Liver (tissue), 9 donors: Measurements from ENCODE around the gene ZNF503. TPM values are rescaled to one million over a fixed set of nuclear protein-coding genes. Genes with fewer than 3 reads are reported as not detected.
A peak's percentile ranks its signal among the peaks of the same experiment; 100 is the strongest.

Experiments
- DNase-seq: peaks from one replicate; pipeline ENCODE4 v3.0.0-alpha.2; 2017; ENCODE audit warnings: low spot score
- H3K27ac ChIP-seq, 2 donors: one replicate each; pipeline ENCODE4 v1.7.0; 2013; ENCODE audit warnings: inconsistent platforms in 2 of 2, low read length in 2 of 2, control low read depth in 1 of 2, low read depth in 1 of 2, mild to moderate bottlenecking in 1 of 2
- H3K27me3 ChIP-seq, 4 donors: one replicate each; pipeline versions ENCODE4 v1.6.1 to v1.7.0; 2013; ENCODE audit warnings: low read length in 3 of 4, inconsistent platforms in 1 of 4, mild to moderate bottlenecking in 1 of 4, moderate library complexity in 1 of 4; ENCODE audit not compliant: control insufficient read depth in 4 of 4, insufficient read depth in 4 of 4
- H3K36me3 ChIP-seq, 4 donors: one replicate each; pipeline versions ENCODE4 v1.6.1 to v1.7.0; 2013; ENCODE audit warnings: low read length in 3 of 4, mild to moderate bottlenecking in 3 of 4, low read depth in 1 of 4, moderate library complexity in 1 of 4; ENCODE audit not compliant: control insufficient read depth in 4 of 4, insufficient read depth in 3 of 4
- H3K4me1 ChIP-seq, 4 donors: one replicate each; pipeline versions ENCODE4 v1.6.1 to v1.7.0; 2013; ENCODE audit warnings: low read length in 3 of 4, mild to moderate bottlenecking in 3 of 4, moderate library complexity in 1 of 4; ENCODE audit not compliant: control insufficient read depth in 4 of 4, insufficient read depth in 4 of 4
- H3K4me3 ChIP-seq, 3 donors: one replicate each; pipeline versions ENCODE4 v1.6.1 to v1.7.0; 2013; ENCODE audit warnings: low read length in 3 of 3, control low read depth in 1 of 3, low read depth in 1 of 3, mild to moderate bottlenecking in 1 of 3
- H3K9ac ChIP-seq, 2 donors: one replicate each; pipeline ENCODE4 v1.7.0; 2013; ENCODE audit warnings: low read length in 2 of 2, mild to moderate bottlenecking in 2 of 2, moderate library complexity in 2 of 2, control low read depth in 1 of 2, low read depth in 1 of 2
- H3K9me3 ChIP-seq, 4 donors: one replicate each; pipeline versions ENCODE4 v1.6.1 to v1.7.0; 2013; ENCODE audit warnings: low read length in 3 of 4; ENCODE audit not compliant: control insufficient read depth in 4 of 4
- EGR1 ChIP-seq, 2 donors: IDR thresholded peaks; 2 replicates each; pipeline ENCODE4 v1.6.1; 2016 to 2018; ENCODE audit warnings: antibody characterized with exemption in 2 of 2, low read depth in 2 of 2
- FOXA1 ChIP-seq: IDR thresholded peaks from 2 replicates; pipeline ENCODE4 v1.6.1; 2016; ENCODE audit warnings: antibody characterized with exemption
- FOXA2 ChIP-seq: IDR thresholded peaks from 2 replicates; pipeline ENCODE4 v1.6.1; 2016; ENCODE audit warnings: antibody characterized with exemption
- GABPA ChIP-seq, 2 donors: IDR thresholded peaks in 1 of 2; conservative IDR thresholded peaks in 1 of 2; 2 replicates each; pipeline ENCODE4 v1.6.1; 2016; ENCODE audit warnings: antibody characterized with exemption in 2 of 2, mild to moderate bottlenecking in 1 of 2, moderate library complexity in 1 of 2
- HNF4A ChIP-seq, 2 donors: conservative IDR thresholded peaks; 2 replicates each; pipeline ENCODE4 v1.6.1; 2016; ENCODE audit warnings: antibody characterized with exemption in 2 of 2, mild to moderate bottlenecking in 2 of 2
- HNF4G ChIP-seq: IDR thresholded peaks from 2 replicates; pipeline ENCODE4 v1.6.1; 2016; ENCODE audit warnings: antibody characterized with exemption
- JUND ChIP-seq, 2 donors: IDR thresholded peaks; 2 replicates each; pipeline ENCODE4 v1.6.1; 2016; ENCODE audit warnings: antibody characterized with exemption in 2 of 2
- NR2F2 ChIP-seq: IDR thresholded peaks from 2 replicates; pipeline ENCODE4 v1.6.1; 2016; ENCODE audit warnings: antibody characterized with exemption
- RAD21 ChIP-seq, 2 donors: IDR thresholded peaks; 2 replicates each; pipeline ENCODE4 v1.6.1; 2016; ENCODE audit warnings: antibody characterized with exemption in 2 of 2, mild to moderate bottlenecking in 2 of 2
- RXRA ChIP-seq, 2 donors: IDR thresholded peaks; 2 replicates each; pipeline ENCODE4 v1.6.1; 2017 to 2018; ENCODE audit warnings: antibody characterized with exemption in 2 of 2, mild to moderate bottlenecking in 1 of 2
- SP1 ChIP-seq: IDR thresholded peaks from 2 replicates; pipeline ENCODE4 v1.6.1; 2018; ENCODE audit warnings: antibody characterized with exemption, mild to moderate bottlenecking
- TAF1 ChIP-seq: conservative IDR thresholded peaks from 2 replicates; pipeline ENCODE4 v1.6.1; 2016; ENCODE audit warnings: antibody characterized with exemption, mild to moderate bottlenecking
- YY1 ChIP-seq: IDR thresholded peaks from 2 replicates; pipeline ENCODE4 v1.6.1; 2016; ENCODE audit warnings: antibody characterized with exemption, mild to moderate bottlenecking
- WGBS: extraction: QIAGEN DNeasy Blood & Tissue Kit; methylation state at CpG from one replicate; pipeline ENCODE4 v1.1.7; 2013; 5-methylcytosine and 5-hydroxymethylcytosine counted together
- polyA plus RNA-seq, 2 donors: library from polyadenylated mRNA; stranded (reverse) in 1 of 2; unstranded in 1 of 2; fragments of 200-250 nt in 1 of 2; fragments of >200 nt in 1 of 2; fragmentation: Nextera tagmentation in 1 of 2; extraction: Ambion mirVana in 1 of 2; gene quantifications; one replicate each; pipeline versions ENCODE4 v1.2.1 to v1.2.3, GENCODE V29; 2013 to 2015
- total RNA-seq, 2 donors: library from RNA; depleted of rRNA; stranded (reverse); fragments of >200 nt; gene quantifications; one replicate each; pipeline ENCODE4 v1.2.3, GENCODE V29; 2014
- TF ChIP-seq, protein P1 (sequence below): IDR thresholded peaks from 2 replicates; pipeline ENCODE4 v1.6.1; 2016; ENCODE audit warnings: antibody characterized with exemption
- TF ChIP-seq, protein P2 (sequence below): IDR thresholded peaks from 2 replicates; pipeline ENCODE4 v1.6.1; 2016; ENCODE audit warnings: antibody characterized with exemption, mild to moderate bottlenecking
- TF ChIP-seq, protein P3 (sequence below): IDR thresholded peaks from 2 replicates; pipeline ENCODE4 v1.6.1; 2016; ENCODE audit warnings: antibody characterized with exemption
- TF ChIP-seq, protein P4 (sequence below): fragments of 150-350 bp; IDR thresholded peaks from 2 replicates; pipeline ENCODE4 v1.5.1; 2017; ENCODE audit warnings: improper control_type of control experiment, low read depth, low read length; ENCODE audit not compliant: missing input control
- TF ChIP-seq, protein P5 (sequence below): IDR thresholded peaks from 2 replicates; pipeline ENCODE4 v1.6.1; 2016; ENCODE audit warnings: antibody characterized with exemption
- donor health status: healthy.
- donor health status: healthy.
- donor health status: healthy.
- donor health status: healthy.
- donor health status: healthy.

The ZNF503 gene
- total and polyA plus RNA-seq, 4 donors = 1.6 to 5.2 (median 2.0) TPM

DNA sequence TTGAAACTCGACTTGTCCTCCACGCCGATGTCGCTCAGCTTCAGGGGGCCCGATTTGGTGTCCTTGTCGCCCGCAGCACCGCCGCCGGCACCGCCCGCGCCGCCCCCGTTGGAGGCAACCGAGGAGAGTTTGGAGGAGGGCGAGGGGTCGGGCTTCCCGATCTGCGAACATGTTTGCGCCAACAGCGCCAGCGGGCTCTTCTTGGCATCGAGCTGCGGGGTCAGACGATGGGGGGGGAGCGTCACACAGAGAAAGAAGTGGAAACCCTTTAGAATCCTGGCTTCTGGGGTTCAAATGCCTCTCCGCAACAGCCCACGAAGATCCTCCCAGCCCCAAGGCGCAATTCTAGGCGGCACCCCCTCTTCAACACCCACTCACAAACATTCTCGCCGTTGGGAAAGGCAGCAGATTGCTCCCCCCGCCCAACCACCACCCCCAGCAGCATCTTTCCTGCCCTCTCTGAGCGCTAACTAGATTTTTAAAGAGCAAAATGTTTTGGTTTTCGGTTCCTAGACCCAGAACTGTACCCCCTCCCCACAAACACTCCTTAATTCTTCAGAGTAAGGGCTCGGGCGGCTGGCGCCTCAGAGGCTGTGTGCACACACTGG lies 1.3 kb downstream of the ZNF503 start:
- Histone ChIP-seq H3K4me3 (peak overlapping the region; percentile 64 to 86 (median 74)), H3K36me3 (no peaks in the 10 kb centered on the region), H3K27me3 (no peaks in the 10 kb centered on the region), H3K27ac (peak overlapping the region; percentile 95 to 97), H3K9me3 (no peaks in the 10 kb centered on the region), H3K9ac (peak overlapping the region; percentile 83 to 88), H3K4me1 (peaks cover 7 to 38% (median 27%) of the 10 kb centered on the region in 4 donors)
- TF ChIP-seq, protein P1, sequence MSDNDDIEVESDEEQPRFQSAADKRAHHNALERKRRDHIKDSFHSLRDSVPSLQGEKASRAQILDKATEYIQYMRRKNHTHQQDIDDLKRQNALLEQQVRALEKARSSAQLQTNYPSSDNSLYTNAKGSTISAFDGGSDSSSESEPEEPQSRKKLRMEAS = no peak
- no peak for TF ChIP-seq HNF4A (conservative IDR thresholded peaks at IDR 0.05)
- TF ChIP-seq, protein P2, sequence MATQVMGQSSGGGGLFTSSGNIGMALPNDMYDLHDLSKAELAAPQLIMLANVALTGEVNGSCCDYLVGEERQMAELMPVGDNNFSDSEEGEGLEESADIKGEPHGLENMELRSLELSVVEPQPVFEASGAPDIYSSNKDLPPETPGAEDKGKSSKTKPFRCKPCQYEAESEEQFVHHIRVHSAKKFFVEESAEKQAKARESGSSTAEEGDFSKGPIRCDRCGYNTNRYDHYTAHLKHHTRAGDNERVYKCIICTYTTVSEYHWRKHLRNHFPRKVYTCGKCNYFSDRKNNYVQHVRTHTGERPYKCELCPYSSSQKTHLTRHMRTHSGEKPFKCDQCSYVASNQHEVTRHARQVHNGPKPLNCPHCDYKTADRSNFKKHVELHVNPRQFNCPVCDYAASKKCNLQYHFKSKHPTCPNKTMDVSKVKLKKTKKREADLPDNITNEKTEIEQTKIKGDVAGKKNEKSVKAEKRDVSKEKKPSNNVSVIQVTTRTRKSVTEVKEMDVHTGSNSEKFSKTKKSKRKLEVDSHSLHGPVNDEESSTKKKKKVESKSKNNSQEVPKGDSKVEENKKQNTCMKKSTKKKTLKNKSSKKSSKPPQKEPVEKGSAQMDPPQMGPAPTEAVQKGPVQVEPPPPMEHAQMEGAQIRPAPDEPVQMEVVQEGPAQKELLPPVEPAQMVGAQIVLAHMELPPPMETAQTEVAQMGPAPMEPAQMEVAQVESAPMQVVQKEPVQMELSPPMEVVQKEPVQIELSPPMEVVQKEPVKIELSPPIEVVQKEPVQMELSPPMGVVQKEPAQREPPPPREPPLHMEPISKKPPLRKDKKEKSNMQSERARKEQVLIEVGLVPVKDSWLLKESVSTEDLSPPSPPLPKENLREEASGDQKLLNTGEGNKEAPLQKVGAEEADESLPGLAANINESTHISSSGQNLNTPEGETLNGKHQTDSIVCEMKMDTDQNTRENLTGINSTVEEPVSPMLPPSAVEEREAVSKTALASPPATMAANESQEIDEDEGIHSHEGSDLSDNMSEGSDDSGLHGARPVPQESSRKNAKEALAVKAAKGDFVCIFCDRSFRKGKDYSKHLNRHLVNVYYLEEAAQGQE = no peak
- no peak for TF ChIP-seq NR2F2
- no peak for TF ChIP-seq TAF1
- no peak for TF ChIP-seq SP1
- no peak for TF ChIP-seq FOXA2
- TF ChIP-seq, protein P3, sequence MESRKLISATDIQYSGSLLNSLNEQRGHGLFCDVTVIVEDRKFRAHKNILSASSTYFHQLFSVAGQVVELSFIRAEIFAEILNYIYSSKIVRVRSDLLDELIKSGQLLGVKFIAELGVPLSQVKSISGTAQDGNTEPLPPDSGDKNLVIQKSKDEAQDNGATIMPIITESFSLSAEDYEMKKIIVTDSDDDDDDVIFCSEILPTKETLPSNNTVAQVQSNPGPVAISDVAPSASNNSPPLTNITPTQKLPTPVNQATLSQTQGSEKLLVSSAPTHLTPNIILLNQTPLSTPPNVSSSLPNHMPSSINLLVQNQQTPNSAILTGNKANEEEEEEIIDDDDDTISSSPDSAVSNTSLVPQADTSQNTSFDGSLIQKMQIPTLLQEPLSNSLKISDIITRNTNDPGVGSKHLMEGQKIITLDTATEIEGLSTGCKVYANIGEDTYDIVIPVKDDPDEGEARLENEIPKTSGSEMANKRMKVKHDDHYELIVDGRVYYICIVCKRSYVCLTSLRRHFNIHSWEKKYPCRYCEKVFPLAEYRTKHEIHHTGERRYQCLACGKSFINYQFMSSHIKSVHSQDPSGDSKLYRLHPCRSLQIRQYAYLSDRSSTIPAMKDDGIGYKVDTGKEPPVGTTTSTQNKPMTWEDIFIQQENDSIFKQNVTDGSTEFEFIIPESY = no peak
- no peak for TF ChIP-seq FOXA1
- no peak for TF ChIP-seq HNF4G
- no peak for TF ChIP-seq EGR1 (IDR thresholded peaks at IDR 0.05; ENCODE audit: low read depth in 2 of 2)
- no peak for TF ChIP-seq JUND (IDR thresholded peaks at IDR 0.05)
- no peak for TF ChIP-seq GABPA (IDR thresholded peaks at IDR 0.05 in 1 of 2, conservative IDR thresholded peaks at IDR 0.05 in 1 of 2)
- TF ChIP-seq, protein P4, sequence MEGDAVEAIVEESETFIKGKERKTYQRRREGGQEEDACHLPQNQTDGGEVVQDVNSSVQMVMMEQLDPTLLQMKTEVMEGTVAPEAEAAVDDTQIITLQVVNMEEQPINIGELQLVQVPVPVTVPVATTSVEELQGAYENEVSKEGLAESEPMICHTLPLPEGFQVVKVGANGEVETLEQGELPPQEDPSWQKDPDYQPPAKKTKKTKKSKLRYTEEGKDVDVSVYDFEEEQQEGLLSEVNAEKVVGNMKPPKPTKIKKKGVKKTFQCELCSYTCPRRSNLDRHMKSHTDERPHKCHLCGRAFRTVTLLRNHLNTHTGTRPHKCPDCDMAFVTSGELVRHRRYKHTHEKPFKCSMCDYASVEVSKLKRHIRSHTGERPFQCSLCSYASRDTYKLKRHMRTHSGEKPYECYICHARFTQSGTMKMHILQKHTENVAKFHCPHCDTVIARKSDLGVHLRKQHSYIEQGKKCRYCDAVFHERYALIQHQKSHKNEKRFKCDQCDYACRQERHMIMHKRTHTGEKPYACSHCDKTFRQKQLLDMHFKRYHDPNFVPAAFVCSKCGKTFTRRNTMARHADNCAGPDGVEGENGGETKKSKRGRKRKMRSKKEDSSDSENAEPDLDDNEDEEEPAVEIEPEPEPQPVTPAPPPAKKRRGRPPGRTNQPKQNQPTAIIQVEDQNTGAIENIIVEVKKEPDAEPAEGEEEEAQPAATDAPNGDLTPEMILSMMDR = no peak
- TF ChIP-seq RAD21 (IDR thresholded peaks at IDR 0.05) = no peak
- TF ChIP-seq, protein P5, sequence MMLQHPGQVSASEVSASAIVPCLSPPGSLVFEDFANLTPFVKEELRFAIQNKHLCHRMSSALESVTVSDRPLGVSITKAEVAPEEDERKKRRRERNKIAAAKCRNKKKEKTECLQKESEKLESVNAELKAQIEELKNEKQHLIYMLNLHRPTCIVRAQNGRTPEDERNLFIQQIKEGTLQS = no peak
- no peak for TF ChIP-seq YY1
- no peak for TF ChIP-seq RXRA (IDR thresholded peaks at IDR 0.05)
- WGBS = under 1% methylated on average over 39 of the region's 39 CpGs
- no peak for DNase-seq
